Left ventricle myocardium inferior (tissue), 1 donor: Measurements from ENCODE around the gene ACSM3. TPM values are rescaled to one million over a fixed set of nuclear protein-coding genes. Genes with fewer than 3 reads are reported as not detected.

Experiments
- DNase-seq: peaks from one replicate; pipeline ENCODE4 v3.0.0-alpha.2; 2020
- H3K27ac ChIP-seq: fragments of 200-600 bp; replicated peaks from 2 replicates; pipeline ENCODE4 v1.8.0; 2021
- H3K27me3 ChIP-seq: fragments of 200-600 bp; 2 replicates; pipeline ENCODE4 v1.8.0; 2021; ENCODE audit warnings: low read depth
- H3K36me3 ChIP-seq: fragments of 200-600 bp; 2 replicates; pipeline ENCODE4 v1.8.0; 2021
- H3K4me1 ChIP-seq: fragments of 200-600 bp; 2 replicates; pipeline ENCODE4 v1.8.0; 2021
- H3K4me3 ChIP-seq: fragments of 200-600 bp; 2 replicates; pipeline ENCODE4 v1.8.0; 2021; ENCODE audit warnings: mild to moderate bottlenecking, moderate library complexity
- H3K9me3 ChIP-seq: fragments of 200-600 bp; replicated peaks from 2 replicates; pipeline ENCODE4 v1.8.0; 2021
- CTCF ChIP-seq: fragments of 200-600 bp; IDR thresholded peaks from 2 replicates; pipeline ENCODE4 v1.8.0; 2021; ENCODE audit warnings: antibody characterized with exemption, mild to moderate bottlenecking, borderline replicate concordance
- intact Hi-C: fragments of 100-400 bp; cut with micrococcal nuclease; formaldehyde crosslinking; loops from one replicate; pipeline ENCODE4 v1.11.0; 2022
- total RNA-seq: library from RNA; stranded (reverse); fragmentation: NEBNext Ultra II Directional; extraction: Animal tissue kit (Norgen Biotek cat#: 25700); gene quantifications from one replicate; pipeline ENCODE4 v1.2.1, GENCODE V29; 2021
- donor health status: DM: no; HTN: yes; CAD: no; lungs with severe emphysema.

The ACSM3 gene
- total RNA-seq, 1 donor from 2014 or later = 10.0 TPM

GRCh38 chr16:20811889-20812439 is 48.1 kb downstream of the ACSM3 start:
- H3K36me3 ChIP-seq = no peaks in the 10 kb centered on the region

GRCh38 chr16:20812510-20812909 is 48.7 kb downstream of the ACSM3 start:
- Histone ChIP-seq H3K27ac (no peak overlapping the region), H3K27me3 (no peaks in the 10 kb centered on the region), H3K36me3 (no peaks in the 10 kb centered on the region), H3K4me3 (no peak overlapping the region), H3K4me1 (peaks cover under 1% of the 10 kb centered on the region), H3K9me3 (no peaks in the 10 kb centered on the region)
- intact Hi-C loops = no loop called here
- TF ChIP-seq CTCF = no peak
- no peak for DNase-seq

More at GRCh38 chr16:20811889-20812439, 48.1 kb downstream of the ACSM3 start:
- intact Hi-C loops = no loop called here
- no peaks in the 10 kb centered on the region for H3K27me3 ChIP-seq
- no peak for DNase-seq
- H3K27ac ChIP-seq = no peak overlapping the region
- no peaks in the 10 kb centered on the region for H3K9me3 ChIP-seq
- H3K4me1 ChIP-seq = peaks cover 6% of the 10 kb centered on the region
- TF ChIP-seq CTCF = no peak
- H3K4me3 ChIP-seq = no peak overlapping the region

- H3K4me1 ChIP-seq = no peaks in the 10 kb centered on the region
- H3K9me3 ChIP-seq = no peaks in the 10 kb centered on the region
- TF ChIP-seq CTCF = no peak
- H3K4me3 ChIP-seq = no peak overlapping the region
- DNase-seq = no peak
- intact Hi-C loops = no loop called here
- no peak overlapping the region for H3K27ac ChIP-seq
- H3K27me3 ChIP-seq = no peaks in the 10 kb centered on the region
- no peaks in the 10 kb centered on the region for H3K36me3 ChIP-seq
These were observed 51.0 kb downstream of the ACSM3 start for GRCh38 chr16:20814784-20815183.

- Histone ChIP-seq H3K27ac (no peak overlapping the region), H3K27me3 (no peaks in the 10 kb centered on the region), H3K36me3 (no peaks in the 10 kb centered on the region), H3K4me3 (no peak overlapping the region), H3K4me1 (no peaks in the 10 kb centered on the region), H3K9me3 (no peaks in the 10 kb centered on the region)
- no peak for TF ChIP-seq CTCF
- intact Hi-C loops = no loop called here
- no peak for DNase-seq
These were observed 55.2 kb downstream of the ACSM3 start for GRCh38 chr16:20818929-20819585.

GRCh38 chr16:20821682-20822081 is 57.9 kb downstream of the ACSM3 start:
- H3K27ac ChIP-seq = no peak overlapping the region
- H3K4me1 ChIP-seq = no peaks in the 10 kb centered on the region
- H3K9me3 ChIP-seq = no peaks in the 10 kb centered on the region
- no peaks in the 10 kb centered on the region for H3K27me3 ChIP-seq
- intact Hi-C loops = no loop called here
- no peak for TF ChIP-seq CTCF
- H3K4me3 ChIP-seq = no peak overlapping the region
- H3K36me3 ChIP-seq = no peaks in the 10 kb centered on the region
- DNase-seq = no peak
